Measurements from ENCODE around the gene PSMD5. TPM values are rescaled to one million over a fixed set of nuclear protein-coding genes. Genes with fewer than 3 reads are reported as not detected.

Gene PSMD5
- total RNA-seq, 1 donor, result 32.6 TPM

DNA sequence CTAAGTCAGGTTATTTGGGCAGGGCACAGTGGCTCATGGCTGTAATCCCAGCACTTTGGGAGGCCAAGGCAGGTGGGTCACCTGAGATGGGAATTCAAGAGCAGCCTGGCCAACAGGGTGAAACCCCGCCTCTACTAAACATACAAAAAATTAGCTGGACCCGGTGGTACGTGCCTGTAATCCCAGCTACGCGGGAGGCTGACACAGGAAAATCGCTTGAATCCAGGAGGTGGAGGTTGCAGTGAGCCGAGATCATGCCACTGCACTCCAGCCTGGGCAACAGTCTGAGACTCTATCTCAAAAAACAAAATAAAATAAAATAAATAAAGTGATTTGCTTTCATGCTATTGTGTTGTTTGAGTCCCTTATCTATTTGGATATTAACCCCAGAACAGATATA is 41.3 kb downstream of the PSMD5 start:
- H3K27me3 ChIP-seq (ENCODE audit: insufficient read depth, low read length), result no peaks in the 10 kb centered on the region
- TF ChIP-seq, protein P1, sequence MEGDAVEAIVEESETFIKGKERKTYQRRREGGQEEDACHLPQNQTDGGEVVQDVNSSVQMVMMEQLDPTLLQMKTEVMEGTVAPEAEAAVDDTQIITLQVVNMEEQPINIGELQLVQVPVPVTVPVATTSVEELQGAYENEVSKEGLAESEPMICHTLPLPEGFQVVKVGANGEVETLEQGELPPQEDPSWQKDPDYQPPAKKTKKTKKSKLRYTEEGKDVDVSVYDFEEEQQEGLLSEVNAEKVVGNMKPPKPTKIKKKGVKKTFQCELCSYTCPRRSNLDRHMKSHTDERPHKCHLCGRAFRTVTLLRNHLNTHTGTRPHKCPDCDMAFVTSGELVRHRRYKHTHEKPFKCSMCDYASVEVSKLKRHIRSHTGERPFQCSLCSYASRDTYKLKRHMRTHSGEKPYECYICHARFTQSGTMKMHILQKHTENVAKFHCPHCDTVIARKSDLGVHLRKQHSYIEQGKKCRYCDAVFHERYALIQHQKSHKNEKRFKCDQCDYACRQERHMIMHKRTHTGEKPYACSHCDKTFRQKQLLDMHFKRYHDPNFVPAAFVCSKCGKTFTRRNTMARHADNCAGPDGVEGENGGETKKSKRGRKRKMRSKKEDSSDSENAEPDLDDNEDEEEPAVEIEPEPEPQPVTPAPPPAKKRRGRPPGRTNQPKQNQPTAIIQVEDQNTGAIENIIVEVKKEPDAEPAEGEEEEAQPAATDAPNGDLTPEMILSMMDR (IDR thresholded peaks at IDR 0.05; ENCODE audit: extremely low read depth, low read depth, low read length), result no peak
- no peak overlapping the region for H3K4me3 ChIP-seq (ENCODE audit: insufficient read depth, low read length)
- H3K36me3 ChIP-seq (ENCODE audit: insufficient read depth, low read length), result no peaks in the 10 kb centered on the region
- H2AFZ ChIP-seq (ENCODE audit: low read length), result no peak overlapping the region
- H3K4me1 ChIP-seq (ENCODE audit: insufficient read depth, low read length), result no peaks in the 10 kb centered on the region
- DNase-seq (ENCODE audit: insufficient read length, low spot score, missing footprints), result no peak
- H3K9me3 ChIP-seq (ENCODE audit: low read depth, low read length), result no peaks in the 10 kb centered on the region
- H4K20me1 ChIP-seq (ENCODE audit: insufficient read depth, low read length), result no peaks in the 10 kb centered on the region
- H3K79me2 ChIP-seq (ENCODE audit: insufficient read depth, low read length), result no peaks in the 10 kb centered on the region
- H3K4me2 ChIP-seq (ENCODE audit: insufficient read depth, low read length), result no peak overlapping the region
- H3K27ac ChIP-seq (ENCODE audit: low read depth, low read length), result no peak overlapping the region

DNA sequence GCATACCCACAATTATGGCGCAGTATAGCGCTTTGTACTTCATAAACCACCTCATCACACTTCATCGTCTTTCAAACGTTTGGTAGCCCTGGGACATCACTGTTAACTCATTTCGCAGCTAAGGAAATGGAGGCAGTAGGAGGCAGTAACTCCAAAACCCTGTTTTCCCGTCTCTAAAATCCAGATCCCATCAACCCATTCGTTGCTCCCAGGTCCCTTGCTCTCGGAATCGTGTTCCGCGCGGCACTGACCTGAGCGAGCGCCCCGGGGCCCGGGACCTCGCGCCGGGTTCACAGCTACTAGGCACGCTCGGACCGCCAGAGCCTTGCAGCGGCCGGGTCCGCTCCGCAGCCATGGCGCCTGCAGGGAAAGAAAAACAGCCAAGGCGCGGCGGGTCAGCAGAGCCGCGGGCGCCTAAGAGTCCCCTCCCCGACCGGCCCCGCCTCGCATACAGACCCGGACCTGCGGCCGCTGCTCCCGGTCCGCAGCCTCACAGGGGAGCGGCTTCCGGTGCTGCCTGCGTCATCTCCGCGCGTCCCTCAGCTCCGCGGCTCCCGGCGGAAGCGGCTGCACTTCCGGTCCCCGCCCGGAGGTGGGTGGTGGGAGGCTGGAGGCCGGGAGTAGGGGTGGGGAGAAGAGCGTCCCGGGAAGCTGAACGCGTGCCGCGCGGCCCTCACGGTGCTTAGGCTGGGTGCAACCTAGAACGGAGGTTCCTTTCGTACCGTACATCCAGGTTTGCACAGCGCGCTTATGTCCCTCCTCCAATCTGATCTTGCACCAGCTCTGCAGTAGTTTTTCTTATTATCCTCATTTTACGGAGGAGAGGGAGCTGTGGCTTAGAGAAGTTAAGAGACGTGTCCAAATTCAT is 49.6 kb downstream of the PSMD5 start, which contains the start of gene FBXW2:
Gene FBXW2, minus strand, starts transcription at position 519 of the 868 bp plus-strand sequence. CDS start 5,158 bp downstream, outside the sequence.
- H4K20me1 ChIP-seq (ENCODE audit: insufficient read depth, low read length), result no peaks in the 10 kb centered on the region
- H3K36me3 ChIP-seq (ENCODE audit: insufficient read depth, low read length), result peaks cover 9% of the 10 kb centered on the region
- H2AFZ ChIP-seq (ENCODE audit: low read length), result peak within 1 kb of the TSS; percentile 98
- H3K9me3 ChIP-seq (ENCODE audit: low read depth, low read length), result no peaks in the 10 kb centered on the region
- peak within 1 kb of the TSS; percentile 93 for H3K27ac ChIP-seq (ENCODE audit: low read depth, low read length)
- H3K4me2 ChIP-seq (ENCODE audit: insufficient read depth, low read length), result peak within 1 kb of the TSS; percentile 91
- TF ChIP-seq, protein P1 (IDR thresholded peaks at IDR 0.05; ENCODE audit: extremely low read depth, low read depth, low read length), result no peak
- peaks cover 16% of the 10 kb centered on the region for H3K4me1 ChIP-seq (ENCODE audit: insufficient read depth, low read length)
- peaks cover 55% of the 10 kb centered on the region for H3K79me2 ChIP-seq (ENCODE audit: insufficient read depth, low read length)
- H3K4me3 ChIP-seq (ENCODE audit: insufficient read depth, low read length), result peak within 1 kb of the TSS; percentile 90
- H3K27me3 ChIP-seq (ENCODE audit: insufficient read depth, low read length), result no peaks in the 10 kb centered on the region
- peak; percentile 97 for DNase-seq (ENCODE audit: insufficient read length, low spot score, missing footprints)

DNA sequence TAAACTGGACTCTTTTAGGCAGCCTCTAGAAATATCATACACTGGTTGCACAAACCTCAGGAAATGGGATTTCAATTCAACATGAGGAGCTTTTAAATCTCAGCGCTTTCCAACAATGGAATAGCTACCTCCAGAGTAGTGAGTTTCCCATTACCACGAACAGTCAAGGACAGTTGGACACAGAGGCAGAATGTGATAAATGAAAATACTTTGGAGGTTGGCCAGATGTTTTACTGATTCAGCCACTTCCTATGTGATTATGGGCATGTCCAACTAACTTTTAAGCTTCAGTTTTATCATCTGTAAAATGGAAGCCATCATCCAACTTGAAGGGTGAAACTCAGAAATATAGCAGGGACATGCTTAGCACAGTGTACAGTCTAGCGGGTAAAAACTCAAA is 51.6 kb downstream of the PSMD5 start:
- no peaks in the 10 kb centered on the region for H4K20me1 ChIP-seq (ENCODE audit: insufficient read depth, low read length)
- peak overlapping the region; percentile 91 for H3K4me2 ChIP-seq (ENCODE audit: insufficient read depth, low read length)
- TF ChIP-seq, protein P1 (IDR thresholded peaks at IDR 0.05; ENCODE audit: extremely low read depth, low read depth, low read length), result no peak
- DNase-seq (ENCODE audit: insufficient read length, low spot score, missing footprints), result no peak
- peaks cover 70% of the 10 kb centered on the region for H3K79me2 ChIP-seq (ENCODE audit: insufficient read depth, low read length)
- peaks cover 16% of the 10 kb centered on the region for H3K4me1 ChIP-seq (ENCODE audit: insufficient read depth, low read length)
- H3K27ac ChIP-seq (ENCODE audit: low read depth, low read length), result no peak overlapping the region
- H3K36me3 ChIP-seq (ENCODE audit: insufficient read depth, low read length), result peaks cover 22% of the 10 kb centered on the region
- no peaks in the 10 kb centered on the region for H3K9me3 ChIP-seq (ENCODE audit: low read depth, low read length)
- no peaks in the 10 kb centered on the region for H3K27me3 ChIP-seq (ENCODE audit: insufficient read depth, low read length)
- no peak overlapping the region for H2AFZ ChIP-seq (ENCODE audit: low read length)
- no peak overlapping the region for H3K4me3 ChIP-seq (ENCODE audit: insufficient read depth, low read length)

DNA sequence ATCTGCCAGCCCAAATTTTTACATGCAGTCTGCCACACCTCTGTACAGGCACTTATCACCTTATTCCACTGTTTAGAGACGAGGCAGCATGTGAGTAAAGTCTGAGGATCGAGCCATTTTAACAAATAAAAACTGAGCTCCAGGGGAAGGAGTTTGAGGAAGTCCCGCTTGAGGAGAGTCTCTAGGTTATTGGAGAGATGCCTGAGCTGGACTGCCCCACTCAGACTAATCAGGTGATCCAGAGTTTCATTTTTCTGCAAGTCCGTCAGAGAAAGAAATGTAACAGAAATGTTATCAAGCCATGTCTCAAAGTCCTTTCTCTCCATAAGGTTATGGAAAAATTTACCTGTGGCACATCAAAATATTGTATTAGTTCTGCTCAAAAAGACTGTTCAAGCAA is 54.8 kb downstream of the PSMD5 start:
- Histone ChIP-seq H3K27me3 (ENCODE audit: insufficient read depth, low read length) (no peaks in the 10 kb centered on the region), H3K36me3 (ENCODE audit: insufficient read depth, low read length) (peaks cover 24% of the 10 kb centered on the region), H3K27ac (ENCODE audit: low read depth, low read length) (no peak overlapping the region), H2AFZ (ENCODE audit: low read length) (no peak overlapping the region), H4K20me1 (ENCODE audit: insufficient read depth, low read length) (no peaks in the 10 kb centered on the region), H3K9me3 (ENCODE audit: low read depth, low read length) (no peaks in the 10 kb centered on the region), H3K4me1 (ENCODE audit: insufficient read depth, low read length) (peaks cover 14% of the 10 kb centered on the region), H3K4me3 (ENCODE audit: insufficient read depth, low read length) (no peak overlapping the region), H3K79me2 (ENCODE audit: insufficient read depth, low read length) (peaks cover 86% of the 10 kb centered on the region), H3K4me2 (ENCODE audit: insufficient read depth, low read length) (no peak overlapping the region)
- TF ChIP-seq, protein P1 (IDR thresholded peaks at IDR 0.05; ENCODE audit: extremely low read depth, low read depth, low read length), result no peak
- peak; percentile 72 for DNase-seq (ENCODE audit: insufficient read length, low spot score, missing footprints)

All from osteoblast (primary cell).